Measurements from ENCODE around the gene CROCC2.

Gene CROCC2

GRCh38 chr2:240933966-240934700, 28.0 kb downstream of the CROCC2 start:
- no peak for DNase-seq (ENCODE audit: low read depth, low spot score)

- no peak for DNase-seq (ENCODE audit: low read depth, low spot score)
Measured at GRCh38 chr2:240934701-240935102, 28.6 kb downstream of the CROCC2 start.

- no peak for DNase-seq (ENCODE audit: low read depth, low spot score)
Measured at GRCh38 chr2:240935103-240935876, 29.2 kb downstream of the CROCC2 start.

GRCh38 chr2:240936106-240936505, 30.0 kb downstream of the CROCC2 start:
- no peak for DNase-seq (ENCODE audit: low read depth, low spot score)

GRCh38 chr2:240946046-240946445, 39.9 kb downstream of the CROCC2 start:
- DNase-seq (ENCODE audit: low read depth, low spot score), result no peak

GRCh38 chr2:240946654-240947053, 40.5 kb downstream of the CROCC2 start:
- DNase-seq (ENCODE audit: low read depth, low spot score), result no peak

GRCh38 chr2:240947176-240947575, 41.0 kb downstream of the CROCC2 start:
- no peak for DNase-seq (ENCODE audit: low read depth, low spot score)

- no peak for DNase-seq (ENCODE audit: low read depth, low spot score)
Measured at GRCh38 chr2:240947607-240948006, 41.5 kb downstream of the CROCC2 start.

GRCh38 chr2:240948086-240948485, 42.0 kb downstream of the CROCC2 start:
- DNase-seq (ENCODE audit: low read depth, low spot score), result no peak

- DNase-seq (ENCODE audit: low read depth, low spot score), result no peak
Measured at GRCh38 chr2:240948905-240949790, 43.0 kb downstream of the CROCC2 start.

- DNase-seq (ENCODE audit: low read depth, low spot score), result no peak
Measured at GRCh38 chr2:240949791-240950705, 43.9 kb downstream of the CROCC2 start.

GRCh38 chr2:240951045-240951594, 45.0 kb downstream of the CROCC2 start:
- DNase-seq (ENCODE audit: low read depth, low spot score), result no peak

GRCh38 chr2:240952496-240953246, 46.5 kb downstream of the CROCC2 start:
- DNase-seq (ENCODE audit: low read depth, low spot score), result no peak

GRCh38 chr2:240953426-240954410, 47.6 kb downstream of the CROCC2 start:
- no peak for DNase-seq (ENCODE audit: low read depth, low spot score)

- no peak for DNase-seq (ENCODE audit: low read depth, low spot score)
Measured at GRCh38 chr2:240954436-240955305, 48.5 kb downstream of the CROCC2 start.

GRCh38 chr2:240955306-240956170, 49.4 kb downstream of the CROCC2 start:
- no peak for DNase-seq (ENCODE audit: low read depth, low spot score)

Data from activated naive CD8-positive, alpha-beta T cell treated with anti-CD3 and anti-CD28 coated beads, Interleukin-2, amount 50 U/mL, for 16 hours (primary cell).